Thoracic aorta (tissue), 2 donors: ENCODE data around the gene SLC9A8. TPM values are rescaled to one million over a fixed set of nuclear protein-coding genes. Genes with fewer than 3 reads are reported as not detected.

Experiments
- ATAC-seq: fragments of 150-250 bp; one replicate; pipeline ENCODE4 v1.8.0; 2017; ENCODE audit warnings: low read depth; ENCODE audit not compliant: insufficient number of reproducible peaks, low FRiP score
- DNase-seq: peaks from one replicate; pipeline ENCODE4 v3.0.0-alpha.2; 2020; ENCODE audit warnings: low spot score
- H3K27ac ChIP-seq, 2 donors: fragments of 200-600 bp; sonication (generic); 1 replicate in 1 of 2; 2 replicates in 1 of 2; pipeline ENCODE4 v1.5.1; 2016; ENCODE audit warnings: mild to moderate bottlenecking in 2 of 2, moderate library complexity in 2 of 2
- H3K27me3 ChIP-seq: fragments of 200-600 bp; sonication (generic); replicated peaks from 2 replicates; pipeline ENCODE4 v1.6.0; 2016; ENCODE audit warnings: mild to moderate bottlenecking; ENCODE audit not compliant: insufficient read depth
- H3K36me3 ChIP-seq: fragments of 200-600 bp; sonication (generic); one replicate; pipeline ENCODE4 v1.5.1; 2016
- H3K4me1 ChIP-seq, 2 donors: fragments of 200-600 bp; sonication (generic); 1 replicate in 1 of 2; 2 replicates in 1 of 2; pipeline versions ENCODE4 v1.5.1 to v1.6.0; 2016; ENCODE audit warnings: low read depth in 2 of 2, mild to moderate bottlenecking in 1 of 2; ENCODE audit not compliant: control insufficient read depth in 1 of 2
- H3K4me3 ChIP-seq: fragments of 200-600 bp; sonication (generic); 2 replicates; pipeline ENCODE4 v1.5.1; 2016; ENCODE audit warnings: mild to moderate bottlenecking
- H3K9me3 ChIP-seq: fragments of 200-600 bp; sonication (generic); 2 replicates; pipeline ENCODE4 v1.5.1; 2016
- CTCF ChIP-seq: fragments of 200-600 bp; sonication (generic); IDR thresholded peaks from one replicate; pipeline ENCODE4 v1.5.1; 2019; ENCODE audit warnings: antibody characterized with exemption
- total RNA-seq, 2 donors: library from RNA; depleted of rRNA; stranded (reverse); fragments of >200 nt; gene quantifications; one replicate each; pipeline versions ENCODE4 v1.1.0 to v1.2.3, GENCODE V29; 2016

SLC9A8 gene
- total RNA-seq, 2 donors from 2014 or later: 9.2 to 14.3 TPM

DNA sequence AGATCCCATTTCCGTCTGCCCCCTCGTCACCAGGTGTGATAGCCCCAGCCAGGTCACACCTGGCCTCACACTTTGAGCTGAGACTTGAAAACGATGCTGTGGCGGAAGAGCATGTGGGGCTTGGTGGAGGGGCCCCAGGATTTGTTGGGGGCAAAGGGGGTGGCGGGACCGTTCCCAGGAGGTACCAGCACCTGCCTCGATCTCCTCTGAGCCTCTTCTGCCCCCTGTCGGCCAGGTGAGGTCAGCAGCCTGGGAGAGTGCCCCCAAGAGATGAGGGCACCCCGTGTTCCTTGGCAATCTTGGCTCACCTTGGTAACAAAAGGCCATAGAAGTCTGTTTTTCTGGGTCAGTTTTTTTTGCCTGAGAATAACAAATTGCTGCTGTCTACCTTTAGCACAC is 77.3 kb downstream of the SLC9A8 start:
- Histone ChIP-seq H3K36me3 (peaks cover 2% of the 10 kb centered on the region), H3K27me3 (no peaks in the 10 kb centered on the region), H3K4me1 (peaks cover 19 to 40% of the 10 kb centered on the region in 2 donors), H3K27ac (no peak overlapping the region), H3K9me3 (no peaks in the 10 kb centered on the region), H3K4me3 (no peak overlapping the region)
- no peak for TF ChIP-seq CTCF
- DNase-seq: no peak
- no peak for ATAC-seq

DNA sequence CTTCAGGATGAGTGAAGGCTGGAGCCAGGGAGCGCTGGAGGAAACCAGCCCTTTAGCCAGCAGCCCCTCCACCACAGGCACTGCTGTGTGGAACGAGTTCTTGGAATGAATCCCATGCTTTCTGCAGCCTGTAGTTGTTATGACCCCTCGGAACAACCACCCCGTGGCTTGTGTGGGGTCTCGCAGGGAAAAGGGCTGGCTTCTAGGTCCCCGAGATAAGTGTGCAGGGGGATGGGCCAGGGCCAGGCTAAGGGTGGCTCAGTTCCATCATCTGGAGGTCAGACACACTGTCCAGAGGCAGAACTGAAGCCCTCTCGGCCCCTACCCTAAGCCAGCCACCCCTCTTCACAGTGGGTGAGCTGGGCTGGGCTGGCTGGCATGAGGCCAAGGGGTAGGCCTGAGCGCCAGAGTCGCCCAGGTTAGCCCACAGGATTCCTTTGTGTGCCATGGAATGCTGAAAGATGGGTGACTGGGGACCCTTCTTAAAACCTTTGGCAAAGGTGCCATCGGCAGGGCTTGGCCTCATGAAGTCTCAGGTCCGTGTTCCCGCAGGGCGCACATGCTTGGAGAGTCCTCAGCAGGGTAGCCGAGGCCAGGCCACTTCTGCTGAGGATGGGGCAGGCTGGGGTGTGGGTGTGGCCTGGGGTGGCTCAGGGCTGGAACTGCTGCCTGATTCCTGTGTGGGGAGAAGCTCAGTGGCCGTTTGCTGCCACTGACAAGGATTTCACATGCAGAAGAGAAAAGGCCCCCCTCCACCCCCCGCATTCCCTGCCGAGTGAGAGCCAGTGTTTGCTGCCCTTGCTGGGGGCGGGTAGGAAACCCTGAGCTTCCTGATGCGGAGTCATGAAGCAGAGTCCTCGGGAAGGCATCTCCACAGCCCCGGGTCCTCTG is 78.1 kb downstream of the SLC9A8 start:
- no peak for TF ChIP-seq CTCF
- Histone ChIP-seq H3K27ac (no peak overlapping the region), H3K27me3 (no peaks in the 10 kb centered on the region), H3K4me1 (peaks cover 19 to 40% of the 10 kb centered on the region in 2 donors), H3K36me3 (no peaks in the 10 kb centered on the region), H3K4me3 (no peak overlapping the region), H3K9me3 (no peaks in the 10 kb centered on the region)
- ATAC-seq (no peak), DNase-seq (no peak)

- H3K9me3 ChIP-seq: no peaks in the 10 kb centered on the region
- H3K4me1 ChIP-seq: peaks cover 18 to 36% of the 10 kb centered on the region in 2 donors
- no peak for TF ChIP-seq CTCF
- no peak overlapping the region for H3K27ac ChIP-seq
- DNase-seq (no peak), ATAC-seq (no peak)
- no peak overlapping the region for H3K4me3 ChIP-seq
- no peaks in the 10 kb centered on the region for H3K27me3 ChIP-seq
- H3K36me3 ChIP-seq: no peaks in the 10 kb centered on the region
Observed at GRCh38 chr20:49891476-49892110, 79.0 kb downstream of the SLC9A8 start.

DNA sequence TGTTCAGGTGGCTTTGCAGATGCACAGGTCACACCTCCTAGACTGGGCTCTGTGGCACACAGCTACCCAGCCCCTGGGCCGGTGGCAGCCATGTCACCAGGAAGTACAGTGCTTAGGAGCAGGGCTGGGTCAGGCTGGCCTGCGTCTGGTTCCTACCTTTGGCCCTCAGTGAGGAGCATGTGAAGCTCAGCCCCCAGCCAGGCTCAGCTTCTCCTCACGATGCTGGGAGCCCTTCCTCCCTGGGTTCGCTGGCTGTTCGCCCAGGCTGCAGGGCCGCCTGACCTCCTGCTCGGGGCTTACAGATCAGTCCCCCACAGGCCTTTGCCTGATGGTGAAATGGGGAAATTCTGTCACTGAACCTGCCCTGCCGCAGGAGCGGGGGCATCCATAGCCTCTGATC is 79.6 kb downstream of the SLC9A8 start:
- Histone ChIP-seq H3K27me3 (no peaks in the 10 kb centered on the region), H3K27ac (no peak overlapping the region), H3K36me3 (no peaks in the 10 kb centered on the region), H3K4me1 (peaks cover 13 to 30% of the 10 kb centered on the region in 2 donors), H3K4me3 (no peak overlapping the region), H3K9me3 (no peaks in the 10 kb centered on the region)
- DNase-seq: no peak
- ATAC-seq: no peak
- no peak for TF ChIP-seq CTCF

DNA sequence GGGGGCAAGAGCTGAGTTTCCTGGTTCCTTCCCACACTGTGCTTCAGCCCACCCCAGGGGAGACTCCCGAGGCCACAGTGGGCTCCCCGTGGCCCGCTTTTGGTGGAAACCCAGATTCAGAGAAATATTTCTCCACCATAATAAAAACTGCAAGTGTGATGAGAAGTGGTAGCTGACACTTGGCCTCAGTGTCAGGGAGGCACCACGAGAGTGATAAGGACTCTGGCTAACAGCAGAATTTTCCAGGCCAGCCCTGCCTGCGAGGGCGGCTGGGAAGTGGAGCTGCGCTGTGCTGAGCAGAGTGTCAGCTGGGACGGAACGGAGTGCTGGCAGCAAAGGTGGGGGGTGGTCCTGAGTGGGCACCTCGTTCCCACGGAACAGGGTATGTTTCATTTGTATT is 80.2 kb downstream of the SLC9A8 start:
- no peaks in the 10 kb centered on the region for H3K9me3 ChIP-seq
- H3K4me1 ChIP-seq: peaks cover 10 to 24% of the 10 kb centered on the region in 2 donors
- no peak overlapping the region for H3K4me3 ChIP-seq
- DNase-seq (no peak), ATAC-seq (no peak)
- no peaks in the 10 kb centered on the region for H3K36me3 ChIP-seq
- TF ChIP-seq CTCF: no peak
- H3K27ac ChIP-seq: no peak overlapping the region
- no peaks in the 10 kb centered on the region for H3K27me3 ChIP-seq
